ENCODE data around the gene LRP4.
"Not testable (repeated sequence)": the region's sequence is repeated elsewhere in the genome, so short reads cannot be mapped to it uniquely, and the experiment has no call there.

The LRP4 gene, protein sequence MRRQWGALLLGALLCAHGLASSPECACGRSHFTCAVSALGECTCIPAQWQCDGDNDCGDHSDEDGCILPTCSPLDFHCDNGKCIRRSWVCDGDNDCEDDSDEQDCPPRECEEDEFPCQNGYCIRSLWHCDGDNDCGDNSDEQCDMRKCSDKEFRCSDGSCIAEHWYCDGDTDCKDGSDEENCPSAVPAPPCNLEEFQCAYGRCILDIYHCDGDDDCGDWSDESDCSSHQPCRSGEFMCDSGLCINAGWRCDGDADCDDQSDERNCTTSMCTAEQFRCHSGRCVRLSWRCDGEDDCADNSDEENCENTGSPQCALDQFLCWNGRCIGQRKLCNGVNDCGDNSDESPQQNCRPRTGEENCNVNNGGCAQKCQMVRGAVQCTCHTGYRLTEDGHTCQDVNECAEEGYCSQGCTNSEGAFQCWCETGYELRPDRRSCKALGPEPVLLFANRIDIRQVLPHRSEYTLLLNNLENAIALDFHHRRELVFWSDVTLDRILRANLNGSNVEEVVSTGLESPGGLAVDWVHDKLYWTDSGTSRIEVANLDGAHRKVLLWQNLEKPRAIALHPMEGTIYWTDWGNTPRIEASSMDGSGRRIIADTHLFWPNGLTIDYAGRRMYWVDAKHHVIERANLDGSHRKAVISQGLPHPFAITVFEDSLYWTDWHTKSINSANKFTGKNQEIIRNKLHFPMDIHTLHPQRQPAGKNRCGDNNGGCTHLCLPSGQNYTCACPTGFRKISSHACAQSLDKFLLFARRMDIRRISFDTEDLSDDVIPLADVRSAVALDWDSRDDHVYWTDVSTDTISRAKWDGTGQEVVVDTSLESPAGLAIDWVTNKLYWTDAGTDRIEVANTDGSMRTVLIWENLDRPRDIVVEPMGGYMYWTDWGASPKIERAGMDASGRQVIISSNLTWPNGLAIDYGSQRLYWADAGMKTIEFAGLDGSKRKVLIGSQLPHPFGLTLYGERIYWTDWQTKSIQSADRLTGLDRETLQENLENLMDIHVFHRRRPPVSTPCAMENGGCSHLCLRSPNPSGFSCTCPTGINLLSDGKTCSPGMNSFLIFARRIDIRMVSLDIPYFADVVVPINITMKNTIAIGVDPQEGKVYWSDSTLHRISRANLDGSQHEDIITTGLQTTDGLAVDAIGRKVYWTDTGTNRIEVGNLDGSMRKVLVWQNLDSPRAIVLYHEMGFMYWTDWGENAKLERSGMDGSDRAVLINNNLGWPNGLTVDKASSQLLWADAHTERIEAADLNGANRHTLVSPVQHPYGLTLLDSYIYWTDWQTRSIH (N-terminal part only)

DNA sequence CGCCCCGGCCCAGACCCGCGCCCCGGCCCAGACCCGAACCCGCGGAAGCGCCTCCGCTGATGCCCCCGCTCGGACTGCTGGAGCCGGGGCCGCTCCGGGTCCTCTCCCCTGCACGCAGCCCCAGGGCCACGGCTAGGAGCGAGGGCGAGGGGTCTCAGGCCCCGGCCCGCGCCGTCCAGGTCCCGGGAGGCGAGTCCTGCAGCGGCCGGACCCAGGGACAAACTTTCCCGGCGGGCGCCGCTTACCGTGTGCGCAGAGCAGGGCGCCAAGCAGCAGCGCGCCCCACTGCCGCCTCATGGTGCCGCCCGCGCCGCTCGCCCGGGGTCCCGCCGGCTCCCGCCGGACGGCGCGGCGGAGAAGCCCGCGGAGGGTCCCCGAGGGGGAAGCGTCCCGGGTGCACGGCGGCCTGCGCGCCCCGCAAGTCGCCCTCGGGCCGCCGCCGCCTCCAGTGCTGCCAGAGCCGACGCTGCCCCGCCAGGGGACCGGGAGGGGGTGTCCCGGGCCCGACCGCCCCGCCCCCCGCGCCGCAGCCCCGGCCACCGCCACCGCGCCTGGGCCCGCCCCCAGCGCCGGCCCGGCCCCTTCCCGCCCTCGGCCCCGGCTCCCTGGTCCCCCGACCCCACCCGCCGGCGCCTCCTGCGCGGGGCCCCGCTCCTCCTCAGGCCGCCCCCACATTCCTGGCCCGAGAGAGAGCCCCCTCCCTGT lies at the start of gene LRP4:
TSS of gene LRP4 (minus strand) at position 468 of the 705 bp plus-strand sequence. CDS start at position 297, 171 bp downstream.
- no peak for DNase-seq (ENCODE audit: low spot score)

DNA sequence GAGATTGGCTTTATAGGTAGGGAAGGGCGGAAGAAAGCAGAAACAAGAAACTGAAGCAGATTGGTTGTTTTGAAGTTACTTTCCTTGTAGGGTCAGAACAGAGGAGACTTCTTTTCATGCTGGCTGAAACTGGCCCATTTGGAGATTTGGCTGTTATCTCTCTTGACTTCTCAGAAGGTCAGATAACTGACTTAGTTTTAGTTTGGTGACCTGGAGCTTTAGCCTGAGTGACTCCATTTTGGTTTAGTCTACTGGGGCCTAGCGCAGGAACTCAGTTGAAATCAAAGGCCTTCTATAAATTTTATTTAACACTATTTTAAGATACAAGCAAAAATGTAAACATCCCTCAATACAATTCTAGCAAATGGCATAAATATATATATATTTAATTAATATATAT lies 49.6 kb upstream of the LRP4 start:
- DNase-seq (ENCODE audit: low spot score) = no peak

DNA sequence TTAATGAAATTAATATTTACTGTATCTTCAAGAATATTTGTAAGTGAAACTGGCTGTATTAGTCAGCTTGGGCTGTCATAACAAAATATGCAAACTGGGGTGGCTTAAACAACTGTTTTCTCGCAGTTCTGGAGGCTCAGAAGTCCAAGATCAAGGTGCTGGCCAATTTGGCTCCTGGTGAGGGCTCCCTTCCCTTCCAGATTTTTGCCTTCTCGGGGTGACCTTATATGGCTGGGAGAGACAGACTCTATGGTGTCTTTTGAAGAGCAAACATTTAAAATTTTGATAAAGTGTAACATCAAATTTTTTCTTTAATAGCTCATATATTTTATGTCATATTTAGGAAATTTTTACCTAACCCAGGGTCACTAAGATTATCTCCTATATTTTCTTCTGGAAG lies 48.4 kb upstream of the LRP4 start:
- no peak for DNase-seq (ENCODE audit: low spot score)

DNA sequence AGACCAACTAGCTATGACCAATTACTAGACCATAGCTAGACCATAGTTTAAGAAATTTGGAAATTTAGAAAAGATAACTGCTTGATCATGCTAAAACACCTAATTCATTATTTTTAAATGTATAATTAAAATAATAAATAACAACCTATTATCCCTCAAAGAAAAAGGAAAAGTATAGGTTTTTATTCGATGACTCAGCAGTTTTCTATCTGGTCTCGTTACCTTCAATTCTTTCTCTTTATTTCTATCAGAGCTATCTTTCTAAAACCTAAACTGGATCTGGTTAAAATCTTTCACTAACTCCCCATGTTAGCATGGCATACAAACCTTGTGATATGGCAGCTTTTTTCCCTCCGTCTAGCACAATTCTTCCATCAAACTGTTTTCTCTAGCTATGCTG lies 45.5 kb upstream of the LRP4 start:
- DNase-seq (ENCODE audit: low spot score) = no peak

DNA sequence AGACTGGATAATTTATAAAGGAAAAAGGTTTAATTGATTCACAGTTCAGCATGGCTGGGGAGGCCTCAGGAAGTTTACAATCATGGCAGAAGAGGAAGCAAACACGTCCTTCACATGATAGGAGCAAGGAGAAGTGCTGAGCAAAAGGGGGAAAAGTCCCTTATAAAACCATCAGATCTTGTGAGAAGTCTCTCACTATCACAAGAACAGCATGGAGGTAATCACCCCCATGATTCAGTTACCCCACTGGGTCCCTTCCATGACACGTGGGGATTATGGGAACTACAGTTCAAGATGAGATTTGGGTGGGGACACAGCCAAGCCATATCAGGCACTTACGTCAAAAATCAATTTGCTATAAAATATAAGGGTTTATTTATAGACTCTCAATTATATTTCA lies 43.5 kb upstream of the LRP4 start:
- DNase-seq (ENCODE audit: low spot score) = not testable (repeated sequence)

DNA sequence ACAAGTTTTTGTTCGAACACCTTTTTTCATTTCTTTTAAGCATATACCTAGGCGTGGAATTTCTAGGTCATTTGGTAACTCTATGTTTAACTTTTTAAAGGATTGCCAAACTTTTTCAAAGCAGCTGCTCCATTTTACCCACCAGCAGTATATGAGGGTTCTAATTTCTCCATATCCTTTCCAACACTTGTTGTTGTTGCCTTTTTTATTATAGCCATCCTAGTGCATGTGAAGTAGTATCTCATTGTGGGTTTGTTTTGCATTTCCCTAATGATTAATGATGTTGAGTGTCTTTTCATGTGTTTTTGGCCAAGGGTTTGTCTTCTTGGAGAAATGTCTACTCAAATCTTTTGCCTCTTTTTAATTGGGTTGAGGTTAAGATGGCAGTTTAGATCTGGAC lies 42.7 kb upstream of the LRP4 start:
- DNase-seq (ENCODE audit: low spot score) = no peak

DNA sequence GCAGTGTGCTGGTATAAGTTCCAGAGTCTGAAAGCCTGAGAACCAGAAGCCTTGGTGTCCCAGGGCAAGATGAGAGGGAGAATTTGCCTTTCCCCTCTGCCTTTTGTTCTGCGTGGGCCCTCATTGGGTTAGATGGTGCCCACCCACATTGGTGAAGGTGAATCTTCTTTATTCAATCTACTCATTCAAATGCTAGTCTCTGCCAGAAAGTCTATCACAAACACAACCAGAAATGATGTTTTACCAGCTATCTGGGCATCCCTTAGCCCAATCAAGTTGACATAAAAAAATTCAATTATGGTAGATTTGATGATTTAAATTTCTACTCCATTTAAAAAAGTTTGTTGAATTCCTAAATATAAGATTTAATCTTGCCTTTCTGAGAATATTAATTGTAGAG lies 40.4 kb upstream of the LRP4 start:
- no peak for DNase-seq (ENCODE audit: low spot score)

DNA sequence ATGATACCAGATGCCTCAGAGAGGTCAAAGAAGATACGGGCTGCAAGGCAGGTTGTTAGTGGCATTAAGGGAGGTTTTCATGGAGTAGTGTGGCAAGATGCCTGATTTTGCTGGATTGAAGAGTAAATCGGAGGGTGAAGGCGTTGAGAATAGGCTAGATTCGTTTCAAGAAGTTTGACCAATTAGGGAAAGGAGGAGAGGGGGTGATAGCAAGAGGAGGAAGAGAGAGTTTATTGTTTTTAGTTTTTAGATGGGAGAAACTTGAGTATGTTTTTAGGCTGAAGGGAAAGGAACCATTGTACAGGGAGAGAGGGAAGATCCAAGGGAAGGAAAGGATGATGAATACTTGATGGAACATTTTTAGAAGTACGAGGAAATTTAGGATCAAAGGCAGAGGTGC lies 34.7 kb upstream of the LRP4 start:
- DNase-seq (ENCODE audit: low spot score) = no peak

DNA sequence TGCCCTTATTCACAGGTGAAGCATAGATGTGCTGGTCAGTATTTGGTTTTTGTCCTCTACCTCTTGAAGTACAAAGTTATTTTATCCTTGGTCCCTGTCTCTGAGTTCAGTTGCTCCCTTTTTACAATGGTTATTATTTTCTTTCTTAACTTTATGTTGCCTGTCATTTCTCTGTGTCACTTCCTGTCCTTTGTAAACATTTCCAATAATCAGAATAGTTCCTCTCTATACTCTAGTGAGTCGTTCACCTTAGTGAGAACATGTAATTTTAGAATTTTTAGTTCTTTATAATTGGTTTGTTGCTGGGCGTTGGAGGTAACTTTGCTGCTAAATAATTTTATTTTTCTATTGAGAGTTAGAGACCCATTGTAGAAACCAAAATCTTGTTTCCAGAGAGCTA lies 34.2 kb upstream of the LRP4 start:
- DNase-seq (ENCODE audit: low spot score) = no peak

DNA sequence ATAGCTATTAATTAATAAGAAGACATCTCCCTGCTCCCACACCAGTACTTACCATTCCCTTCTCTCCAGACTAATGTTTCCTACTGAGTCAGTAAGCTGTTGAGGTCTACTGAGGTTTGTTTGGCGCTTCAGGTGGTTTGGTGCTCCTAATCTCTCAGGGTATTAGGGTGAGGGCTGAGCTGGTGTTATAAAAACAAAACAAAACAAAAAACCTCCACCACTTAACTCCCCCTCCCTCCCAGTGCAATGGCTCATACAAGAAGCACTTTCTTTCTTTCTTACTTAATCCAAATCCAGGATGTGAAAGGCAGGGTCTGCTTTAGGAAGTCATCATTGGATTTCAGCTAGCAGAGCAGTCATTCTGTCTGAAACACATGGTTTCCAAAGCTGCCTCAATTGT lies 33.5 kb upstream of the LRP4 start:
- DNase-seq (ENCODE audit: low spot score) = no peak

DNA sequence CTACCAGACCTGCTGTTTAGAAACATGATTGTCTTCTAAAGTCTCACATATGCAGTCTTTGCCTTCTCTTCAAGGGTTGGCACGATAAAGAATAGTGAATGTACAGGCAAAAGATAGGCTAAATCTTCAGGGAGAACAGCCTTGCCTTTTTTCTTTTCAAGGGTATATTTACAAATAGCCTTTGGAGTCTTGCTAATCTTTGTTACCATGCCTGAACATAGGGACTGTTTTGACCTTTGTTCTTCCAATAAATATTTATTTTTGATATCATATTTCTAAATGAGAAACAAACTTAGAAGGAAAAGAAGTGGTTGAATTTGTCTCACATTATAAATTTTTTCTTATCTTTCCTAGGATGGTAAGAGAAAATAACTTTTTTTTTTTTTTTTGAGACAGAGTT lies 30.9 kb upstream of the LRP4 start:
- DNase-seq (ENCODE audit: low spot score) = no peak

DNA sequence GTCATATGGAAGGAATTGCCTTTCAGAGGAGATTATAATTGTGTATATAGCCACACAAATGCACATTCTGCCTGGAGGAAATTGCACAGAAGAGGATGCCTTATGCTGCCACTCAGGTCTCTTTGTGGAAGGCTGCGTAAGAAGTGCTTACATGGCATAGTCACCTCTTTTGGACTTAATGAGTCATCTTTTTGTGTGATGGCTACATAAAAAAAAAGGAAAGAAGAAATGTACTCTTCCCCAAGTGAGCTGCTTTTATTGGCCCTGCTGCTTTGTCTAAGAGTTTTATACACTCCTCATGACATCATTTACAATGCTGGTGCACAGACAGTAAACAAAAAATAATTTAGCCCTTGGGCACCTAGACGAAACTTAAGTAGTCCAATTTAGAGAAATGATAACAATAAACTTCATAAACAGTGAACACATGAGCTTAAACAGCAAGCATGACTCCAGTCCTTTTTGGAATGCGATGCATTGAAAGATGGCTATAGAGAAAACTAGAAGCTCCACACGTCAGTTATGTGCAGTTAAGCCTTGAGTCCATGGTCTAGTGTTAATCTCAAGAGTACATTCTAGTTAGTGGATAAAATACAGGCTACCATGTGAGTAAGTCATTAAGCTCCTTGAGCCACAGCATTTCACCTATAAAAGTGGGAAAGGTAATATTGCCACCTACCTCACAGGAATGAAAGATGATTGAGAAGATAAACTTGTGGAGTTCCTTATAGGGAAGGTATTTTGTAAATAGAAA lies 30.2 kb upstream of the LRP4 start:
- DNase-seq (ENCODE audit: low spot score) = no peak

DNA sequence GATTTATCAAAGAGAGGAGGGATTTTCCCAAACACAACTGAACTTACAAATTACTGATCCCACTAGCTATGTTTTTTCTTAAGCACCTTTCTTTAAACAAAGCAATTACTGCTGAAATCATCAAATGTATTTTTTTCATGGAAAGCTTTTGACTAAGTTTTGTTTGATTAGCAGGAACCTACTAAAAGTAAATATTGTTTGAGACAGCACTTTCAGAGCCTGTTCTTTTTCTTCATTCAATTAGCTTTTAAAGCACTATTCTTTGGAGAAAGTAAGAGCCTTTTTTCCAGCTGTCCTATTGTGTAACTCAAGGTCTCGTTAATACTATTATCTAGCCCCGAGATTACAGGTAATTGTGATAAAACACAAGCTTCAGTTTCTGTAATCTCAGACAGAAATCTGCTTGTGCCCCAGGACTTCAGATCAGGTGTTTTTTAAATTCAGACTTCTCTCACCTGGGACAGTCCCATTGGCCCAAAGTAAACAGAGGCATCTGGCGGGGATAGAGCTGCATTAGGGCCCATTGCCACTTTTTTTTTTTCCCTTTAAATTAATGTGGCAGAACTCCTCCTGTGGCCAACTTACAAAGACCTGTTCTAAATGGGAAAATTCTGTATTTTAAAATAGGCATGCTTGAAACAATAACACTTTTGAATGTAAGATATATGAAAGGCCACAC lies 29.2 kb upstream of the LRP4 start:
- no peak for DNase-seq (ENCODE audit: low spot score)

DNA sequence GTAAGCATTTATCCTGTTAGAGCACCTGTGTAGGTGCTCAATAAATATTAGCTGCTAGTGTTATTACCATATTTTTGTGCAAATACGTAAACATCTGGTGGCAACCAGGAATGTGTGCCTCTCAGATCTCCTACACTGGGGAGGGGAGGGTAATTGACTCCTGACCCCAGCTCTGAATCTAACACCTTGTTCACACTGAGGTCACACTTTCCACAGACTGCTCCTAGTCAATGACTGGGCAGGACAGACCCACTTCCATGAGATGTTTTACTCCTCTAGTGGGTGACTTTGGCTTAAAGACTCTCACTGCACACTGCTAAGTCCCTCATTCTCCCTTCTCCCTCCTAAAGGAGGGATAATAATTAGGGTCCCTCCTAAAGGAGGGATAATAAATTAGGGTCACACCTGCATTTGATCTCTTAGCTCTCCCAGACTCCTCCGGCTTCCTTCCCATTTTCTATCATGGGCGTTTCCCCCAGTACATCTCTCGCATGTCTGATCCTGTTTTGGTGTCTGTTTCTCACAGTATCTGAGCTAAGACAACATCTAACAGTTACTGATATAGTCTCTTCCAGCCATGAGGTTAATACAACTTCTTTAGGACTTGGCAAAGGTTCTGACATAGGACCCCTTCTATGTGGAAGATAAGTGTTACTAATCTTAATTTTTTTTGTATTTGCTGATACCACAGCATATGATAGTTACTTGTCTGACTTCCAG lies 26.2 kb upstream of the LRP4 start:
- no peak for DNase-seq (ENCODE audit: low spot score)

DNA sequence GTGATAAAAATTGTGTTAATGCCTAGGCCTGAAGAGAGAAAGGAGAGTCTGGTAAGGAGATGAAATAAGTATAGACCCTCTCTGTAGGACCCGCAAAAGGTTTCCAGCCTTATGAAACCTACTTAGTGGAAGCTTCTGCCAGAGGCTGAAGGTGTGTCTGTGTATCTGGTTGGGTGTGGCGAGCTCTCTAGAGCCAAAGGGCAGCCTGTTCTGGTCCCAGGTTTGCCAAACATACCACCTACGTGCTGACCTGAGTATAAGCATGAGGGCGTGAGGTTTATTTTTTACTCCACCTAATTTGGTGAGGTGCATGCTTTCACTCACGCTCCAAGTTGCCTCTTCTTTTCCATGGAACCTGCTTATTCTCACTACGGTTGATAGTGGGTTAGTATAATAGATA lies 23.8 kb upstream of the LRP4 start:
- DNase-seq (ENCODE audit: low spot score) = no peak

DNA sequence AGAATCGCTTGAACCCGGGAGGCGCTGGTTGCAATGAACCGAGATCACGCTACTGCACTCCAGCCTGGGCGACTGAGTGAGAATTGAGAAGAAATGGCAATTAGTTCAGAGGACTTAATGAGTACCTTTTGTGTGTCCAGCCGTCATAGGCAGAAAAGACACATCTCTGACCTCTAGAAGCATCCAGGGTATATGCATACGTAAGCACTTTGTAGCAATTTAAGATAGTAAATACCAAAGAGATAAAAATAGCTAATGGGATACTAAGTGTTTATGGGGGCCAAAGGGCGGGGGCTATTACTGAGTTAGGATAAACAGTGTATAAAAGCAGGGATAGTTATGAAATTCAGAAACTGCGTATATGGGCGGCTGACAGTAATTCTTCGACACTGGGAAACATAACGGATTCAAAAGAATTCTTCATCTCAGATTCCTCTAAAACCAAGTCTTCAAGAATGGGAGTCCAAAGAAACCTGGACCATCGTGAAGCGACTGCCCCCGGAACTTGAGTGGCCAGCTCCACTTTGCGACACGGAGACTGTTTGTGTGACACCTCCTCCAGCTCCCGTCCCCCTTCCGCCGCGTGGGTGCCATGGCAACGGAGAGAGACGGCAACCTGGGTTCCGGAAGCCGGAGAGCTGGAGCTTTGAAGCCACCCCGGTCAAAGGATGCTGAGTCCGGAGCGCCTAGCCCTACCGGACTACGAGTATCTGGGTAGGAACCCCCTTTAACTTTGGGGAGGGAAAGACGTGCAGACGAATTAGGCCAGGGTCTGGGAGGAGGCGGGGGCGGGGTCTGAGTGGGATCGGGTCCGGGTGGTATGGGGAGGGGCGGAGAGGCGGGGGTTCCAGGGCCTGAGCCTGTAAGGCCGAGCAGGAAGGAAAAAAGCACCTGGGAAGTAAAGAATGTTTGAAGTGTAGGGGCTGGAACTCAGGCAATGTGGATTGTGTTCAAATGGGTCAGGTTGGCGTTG lies 18.1 kb upstream of the LRP4 start, which contains the start of gene CSTPP1:
TSS of gene CSTPP1 (plus strand) at position 624 of the 973 bp plus-strand sequence. CDS start at position 669, 45 bp downstream.
- peak; percentile 95 for DNase-seq (ENCODE audit: low spot score)

DNA sequence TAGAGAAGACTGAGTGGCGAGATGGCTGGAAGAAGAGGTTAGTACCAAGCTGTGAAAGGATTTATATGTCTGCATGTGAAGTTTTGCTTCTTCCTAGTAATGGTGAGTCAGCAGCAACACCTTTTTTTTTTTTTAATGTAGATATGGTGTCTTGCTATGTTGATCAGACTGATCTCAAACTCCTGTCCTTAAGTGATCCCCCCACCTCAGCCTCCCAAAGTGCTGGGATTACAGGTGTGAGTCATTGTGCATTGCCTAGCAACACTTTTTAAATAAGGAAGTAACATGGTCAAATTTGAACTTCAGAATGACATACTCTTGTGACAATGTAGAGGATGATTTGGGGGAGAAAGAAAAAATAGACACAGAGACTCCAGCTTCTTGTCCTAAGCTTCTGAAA lies 11.7 kb upstream of the LRP4 start:
- DNase-seq (ENCODE audit: low spot score) = no peak

DNA sequence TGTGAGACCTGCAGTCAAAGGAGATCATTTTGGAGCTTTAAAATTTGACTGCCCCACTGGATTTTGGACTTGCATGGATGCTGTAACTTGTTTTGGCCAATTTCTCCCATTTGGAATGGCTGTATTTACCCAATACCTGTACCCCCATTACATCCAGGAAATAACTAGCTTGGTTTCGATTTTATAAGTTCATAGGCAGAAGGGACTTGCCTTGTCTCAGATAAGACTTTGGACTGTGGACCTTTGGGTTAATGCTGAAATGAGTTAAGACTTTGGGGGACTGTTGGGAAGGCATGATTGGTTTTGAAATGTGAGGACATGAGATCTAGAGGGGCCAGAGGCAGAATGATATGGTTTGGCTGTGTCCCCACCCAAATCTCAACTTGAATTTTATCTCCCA lies 10.4 kb upstream of the LRP4 start:
- not testable (repeated sequence) for DNase-seq (ENCODE audit: low spot score)
